Memory B cell (primary cell): ENCODE measurements around the gene IFNA13.

Experiments used
- ATAC-seq: fragments of 150-1000 bp; cut with Tn5 transposase; 2 replicates; pipeline ENCODE4 v1.10.0; 2021; ENCODE audit warnings: low read depth, mild to moderate bottlenecking, moderate library complexity
- DNase-seq, 2 donors: peaks; one replicate each; pipeline ENCODE4 v3.0.0; 2022; ENCODE audit warnings: low spot score in 2 of 2
- H3K27ac Mint-ChIP-seq: one replicate; pipeline ENCODE4 v1.8.0; 2022; ENCODE audit warnings: mild to moderate bottlenecking, moderate library complexity, mixed read lengths
- H3K27me3 Mint-ChIP-seq: one replicate; pipeline ENCODE4 v1.8.0; 2022; ENCODE audit warnings: mixed read lengths
- H3K36me3 Mint-ChIP-seq: one replicate; pipeline ENCODE4 v1.8.0; 2022; ENCODE audit warnings: mild to moderate bottlenecking, mixed read lengths
- H3K4me1 Mint-ChIP-seq: one replicate; pipeline ENCODE4 v1.8.0; 2022; ENCODE audit warnings: mixed read lengths
- H3K4me3 Mint-ChIP-seq: one replicate; pipeline ENCODE4 v1.8.0; 2022; ENCODE audit warnings: mild to moderate bottlenecking, moderate library complexity, mixed read lengths
- H3K9me3 Mint-ChIP-seq: one replicate; pipeline ENCODE4 v1.8.0; 2022; ENCODE audit warnings: mixed read lengths

IFNA13 gene

DNA sequence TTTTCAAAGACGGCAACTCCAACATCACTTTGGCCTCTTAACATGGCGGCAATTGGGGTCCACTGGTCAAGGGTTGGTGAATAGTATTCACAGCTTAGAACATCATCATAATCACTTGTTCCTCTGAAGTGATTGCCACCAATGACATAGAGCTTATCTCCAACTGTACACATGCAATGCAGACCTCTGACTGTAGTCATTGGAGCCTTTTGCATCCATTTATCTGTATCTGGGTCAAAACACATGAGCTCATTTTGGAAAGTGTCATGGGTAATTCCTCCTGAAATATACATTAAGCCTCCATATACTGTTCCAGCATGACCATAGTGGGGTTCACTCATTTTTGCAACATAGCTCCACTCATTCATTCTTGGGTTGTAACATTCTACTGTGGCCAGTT, 34.6 kb downstream of the IFNA13 start:
- ATAC-seq (no peak), DNase-seq (no peak)
- no peak overlapping the region for H3K4me3 Mint-ChIP-seq
- H3K27me3 Mint-ChIP-seq: peaks cover 2% of the 10 kb centered on the region
- peaks cover 33% of the 10 kb centered on the region for H3K4me1 Mint-ChIP-seq
- no peaks in the 10 kb centered on the region for H3K9me3 Mint-ChIP-seq
- H3K36me3 Mint-ChIP-seq: peaks cover 14% of the 10 kb centered on the region
- no peak overlapping the region for H3K27ac Mint-ChIP-seq

GRCh38 chr9:21331676-21332402, 36.0 kb downstream of the IFNA13 start:
- H3K36me3 Mint-ChIP-seq: peaks cover 14% of the 10 kb centered on the region
- H3K27me3 Mint-ChIP-seq: no peaks in the 10 kb centered on the region
- H3K4me1 Mint-ChIP-seq: peaks cover 36% of the 10 kb centered on the region
- no peak overlapping the region for H3K4me3 Mint-ChIP-seq
- H3K27ac Mint-ChIP-seq: no peak overlapping the region
- H3K9me3 Mint-ChIP-seq: no peaks in the 10 kb centered on the region
- no peak for DNase-seq
- no peak for ATAC-seq

- no peaks in the 10 kb centered on the region for H3K27me3 Mint-ChIP-seq
- DNase-seq (peak in 1 of 2 donors; percentile 48), ATAC-seq (peak; percentile 91)
- peaks cover 30% of the 10 kb centered on the region for H3K4me1 Mint-ChIP-seq
- H3K36me3 Mint-ChIP-seq: peaks cover 20% of the 10 kb centered on the region
- no peaks in the 10 kb centered on the region for H3K9me3 Mint-ChIP-seq
- H3K27ac Mint-ChIP-seq: no peak overlapping the region
- no peak overlapping the region for H3K4me3 Mint-ChIP-seq
These were observed 41.2 kb downstream of the IFNA13 start for GRCh38 chr9:21326526-21327139.

DNA sequence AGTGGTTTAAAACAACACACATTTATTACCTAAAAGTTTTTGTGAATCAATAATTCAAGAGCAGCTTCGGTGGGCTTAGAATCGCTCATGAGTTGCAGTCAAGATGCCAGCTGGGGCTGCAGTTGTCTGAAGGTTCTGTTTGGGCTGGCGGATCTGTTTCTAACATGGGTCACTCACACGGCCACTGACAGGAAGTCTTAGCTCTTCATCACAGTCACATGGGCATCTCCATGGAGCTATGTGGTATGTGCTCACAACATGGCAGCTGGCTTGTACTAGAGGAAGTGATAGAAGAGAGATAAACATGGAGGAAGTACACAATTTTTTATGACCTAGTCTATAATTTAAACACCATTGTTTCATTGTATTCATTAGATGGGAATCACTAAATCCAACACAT, 43.8 kb downstream of the IFNA13 start:
- H3K36me3 Mint-ChIP-seq: peaks cover 24% of the 10 kb centered on the region
- ATAC-seq: no peak
- DNase-seq: no peak

DNA sequence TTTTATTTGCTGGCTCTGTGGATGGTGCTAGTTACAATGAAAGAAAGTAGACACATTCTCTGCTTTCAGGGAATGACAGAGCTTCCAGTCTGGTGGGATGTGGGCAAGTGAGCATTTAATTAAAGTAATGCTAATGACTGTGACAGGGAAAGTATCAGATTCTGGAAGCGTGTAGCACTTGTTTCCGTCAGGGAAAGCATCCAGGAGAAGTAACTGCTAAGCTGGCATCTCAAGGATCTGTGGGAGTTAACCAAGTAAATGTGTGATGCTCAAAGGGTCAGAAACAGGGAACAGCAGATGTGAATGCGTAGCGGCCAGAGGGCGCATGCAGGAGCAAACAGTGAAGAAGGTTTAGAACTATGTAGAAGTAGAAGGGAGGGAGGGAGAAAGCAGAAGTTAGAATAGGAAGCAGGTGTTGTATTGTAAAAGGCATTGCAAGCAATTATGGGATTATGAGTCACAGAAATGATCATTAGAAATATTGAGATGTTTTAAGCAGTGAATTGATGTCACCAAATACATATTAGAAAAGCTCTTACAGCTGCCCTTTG, 44.9 kb downstream of the IFNA13 start:
- Mint-ChIP-seq H3K27me3 (no peaks in the 10 kb centered on the region), H3K27ac (no peak overlapping the region), H3K4me1 (peaks cover 18% of the 10 kb centered on the region), H3K9me3 (no peaks in the 10 kb centered on the region), H3K4me3 (no peak overlapping the region), H3K36me3 (peaks cover 22% of the 10 kb centered on the region)
- DNase-seq (no peak), ATAC-seq (no peak)

More for the DNA sequence above, 43.8 kb downstream of the IFNA13 start:
- Mint-ChIP-seq H3K27ac (no peak overlapping the region), H3K27me3 (no peaks in the 10 kb centered on the region), H3K4me1 (peaks cover 21% of the 10 kb centered on the region), H3K9me3 (no peaks in the 10 kb centered on the region), H3K4me3 (no peak overlapping the region)

DNA sequence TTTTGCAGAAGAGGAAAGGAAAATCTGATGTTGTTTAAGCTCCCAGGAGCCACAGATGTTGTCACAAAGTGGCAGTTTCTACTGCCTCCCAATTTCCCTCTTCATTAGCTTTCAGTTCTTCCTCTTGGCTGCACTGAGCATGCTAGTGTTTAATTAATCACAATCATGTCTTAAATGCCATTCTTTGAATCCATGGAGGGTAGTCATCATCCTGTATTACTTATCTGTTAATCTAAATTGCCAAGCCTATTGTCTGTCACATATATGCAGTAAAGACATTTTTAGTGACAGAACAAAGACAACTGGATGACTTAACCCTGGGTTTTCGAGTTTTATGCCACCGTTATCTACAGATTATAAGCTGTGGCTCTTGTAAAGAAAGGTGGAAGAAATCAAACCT, 47.4 kb downstream of the IFNA13 start:
- Mint-ChIP-seq H3K4me3 (no peak overlapping the region), H3K27ac (no peak overlapping the region), H3K27me3 (no peaks in the 10 kb centered on the region), H3K36me3 (peaks cover 22% of the 10 kb centered on the region), H3K4me1 (peaks cover 14% of the 10 kb centered on the region), H3K9me3 (no peaks in the 10 kb centered on the region)
- no peak for ATAC-seq
- DNase-seq: no peak

DNA sequence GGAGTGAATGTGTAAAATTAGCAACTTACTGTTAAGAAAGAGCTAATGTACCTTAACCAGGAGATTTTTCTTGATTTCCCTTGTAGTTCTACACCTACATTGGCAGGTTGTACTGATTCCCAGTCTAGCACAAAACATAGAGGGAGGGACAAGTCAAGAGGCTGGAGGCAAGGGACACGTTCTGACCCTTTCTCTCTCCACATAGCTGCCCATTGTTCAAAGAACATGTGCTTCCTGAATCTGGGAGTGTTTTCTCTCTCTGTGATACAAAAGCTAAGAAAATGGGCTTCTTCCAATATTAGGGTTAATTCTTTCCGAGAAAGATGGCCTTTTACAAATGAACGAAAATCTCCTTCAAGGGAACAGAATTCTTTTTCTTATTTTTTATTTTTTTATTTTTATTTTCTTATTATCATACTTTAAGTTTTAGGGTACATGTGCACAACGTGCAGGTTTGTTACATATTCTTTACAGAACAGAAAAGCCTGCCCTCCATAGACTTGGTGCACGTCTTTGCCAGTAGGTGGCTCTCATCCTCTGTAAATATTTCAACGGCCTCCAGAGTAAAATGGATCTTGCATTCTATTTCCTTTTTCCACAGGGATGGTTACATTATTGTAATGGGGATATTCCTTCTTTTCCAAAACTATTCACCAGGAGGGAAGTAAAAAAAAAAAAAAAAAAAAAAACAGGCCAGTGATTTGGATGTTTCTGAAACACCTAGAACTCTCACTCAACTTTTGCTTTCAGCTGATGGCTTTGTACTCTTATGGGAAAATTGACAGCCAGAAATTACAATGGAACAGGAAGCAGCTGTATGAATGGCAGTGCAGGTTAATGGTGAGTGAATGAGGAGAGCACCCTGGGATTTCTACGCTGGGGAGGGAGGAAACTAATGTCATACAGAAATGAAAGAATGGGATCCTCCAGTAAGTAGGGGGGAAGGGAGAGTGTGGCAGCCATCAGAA, 49.6 kb downstream of the IFNA13 start:
- Mint-ChIP-seq H3K36me3 (peaks cover 11% of the 10 kb centered on the region), H3K27ac (no peak overlapping the region), H3K27me3 (peaks cover 1% of the 10 kb centered on the region), H3K4me3 (no peak overlapping the region), H3K4me1 (peaks cover 6% of the 10 kb centered on the region), H3K9me3 (no peaks in the 10 kb centered on the region)
- peak; percentile 66 for ATAC-seq
- DNase-seq: peak in 1 of 2 donors; percentile 14
